ENCODE measurements around the gene VPS36. TPM values are rescaled to one million over a fixed set of nuclear protein-coding genes. Genes with fewer than 3 reads are reported as not detected.

VPS36 gene
- total and polyA plus RNA-seq, 2 of the 4 experiments (the other 2 are of a cell fraction) = 14.8 to 16.7 TPM

- Histone ChIP-seq H2AK5ac (ENCODE audit: low read depth, low read length) (no peak overlapping the region), H2BK5ac (ENCODE audit: low read depth, low read length, poor library complexity, severe bottlenecking) (no peak overlapping the region), H2AFZ (replicated peaks; ENCODE audit: low read length, poor library complexity) (no peak overlapping the region), H3K56ac (ENCODE audit: extremely low read depth, insufficient read depth, low read length) (no peak overlapping the region), H3K4me3 (ENCODE audit: insufficient read depth, low read depth, low read length) (no peak overlapping the region), H4K8ac (ENCODE audit: low read depth in 2 of 2, low read length in 2 of 2) (no peak overlapping the region), H3K4me1 (ENCODE audit: control insufficient read depth, insufficient read depth, low read length) (peaks cover 7% of the 10 kb centered on the region), H3K36me3 (ENCODE audit: control insufficient read depth, insufficient read depth, low read length) (peaks cover 2% of the 10 kb centered on the region; the same call in 1 of the 2 replicates), H2AK9ac (replicated peaks; ENCODE audit: low read depth, low read length, poor library complexity) (no peak overlapping the region), H3K79me1 (ENCODE audit: low read depth in 1 of 2, low read length in 2 of 2) (peaks cover 20 to 32% of the 10 kb centered on the region in 2 experiments), H3K27me3 (ENCODE audit: control insufficient read depth, insufficient read depth, low read length) (no peaks in the 10 kb centered on the region), H3K23ac (ENCODE audit: low read depth, low read length) (0 out of 2 replicates have a peak overlapping the region, but pooled peaks have one; percentile 12), H3K9me3 (ENCODE audit: control insufficient read depth, insufficient read depth, low read length) (no peaks in the 10 kb centered on the region), H2BK20ac (ENCODE audit: low read depth, low read length) (no peak overlapping the region), H4K5ac (ENCODE audit: low read depth, low read length) (no peak overlapping the region), H4K91ac (ENCODE audit: insufficient read depth, low read depth, low read length) (no peak overlapping the region), H3K9ac (ENCODE audit: low read depth, low read length) (no peak overlapping the region), H2BK15ac (ENCODE audit: low read depth, low read length) (no peak overlapping the region), H3K9me1 (ENCODE audit: insufficient read depth, low read length) (peaks cover 11% of the 10 kb centered on the region), H3K4ac (ENCODE audit: low read depth, low read length) (no peak overlapping the region), H3K18ac (ENCODE audit: low read depth, low read length) (no peak overlapping the region), H2BK120ac (ENCODE audit: low read depth, low read length) (no peak overlapping the region), H3K4me2 (ENCODE audit: low read depth, low read length) (no peak overlapping the region), H4K20me1 (ENCODE audit: insufficient read depth, low read length) (peaks cover 5% of the 10 kb centered on the region; the same call in 1 of the 2 replicates), H3K14ac (replicated peaks; ENCODE audit: low read depth, low read length) (no peak overlapping the region), H3K27ac (ENCODE audit: insufficient read depth, low read length) (no peak overlapping the region)
- WGBS, 2 experiments (ENCODE audit: extremely low coverage in 2 of 2, insufficient read length in 1 of 2) = no CpG with 5 or more reads among the region's 2 CpGs
- ChIA-PET POLR2A (ENCODE audit: unreplicated experiment) (no interaction called here), CTCF (no interaction called here)
- BruUV-seq (replicated peaks) = no TSS peak
- dilution Hi-C loops (cut with HindIII; ENCODE audit: low sequenced_read_pairs, unreplicated experiment) = no loop called here
- intact Hi-C loops (cut with micrococcal nuclease) = loop anchor here (2.0 kb wide), 1 partner anchor 15 kb away; no protein-coding TSS in a partner anchor
- TF ChIP-seq RFX5 (IDR thresholded peaks at IDR 0.05; ENCODE audit: low read depth, low read length) (no peak), POLR2A (IDR thresholded peaks at IDR 0.05; ENCODE audit: low read depth, low read length) (no peak), FOS (IDR thresholded peaks at IDR 0.05; ENCODE audit: low read depth, low read length) (no peak), CEBPB (IDR thresholded peaks at IDR 0.05; ENCODE audit: low read depth, low read length) (no peak), SMC3 (IDR thresholded peaks at IDR 0.05; ENCODE audit: low read depth, low read length) (no peak), MAFK (IDR thresholded peaks at IDR 0.05; ENCODE audit: low read depth, low read length) (no peak), ELK1 (IDR thresholded peaks at IDR 0.05; ENCODE audit: borderline replicate concordance, low read depth, low read length) (no peak), MXI1 (IDR thresholded peaks at IDR 0.05; ENCODE audit: borderline replicate concordance, low read depth, low read length) (no peak), CHD1 (IDR thresholded peaks at IDR 0.05; ENCODE audit: low read depth, low read length) (no peak), USF2 (IDR thresholded peaks at IDR 0.05; ENCODE audit: low read depth, low read length) (no peak), CTCF (conservative IDR thresholded peaks at IDR 0.05; ENCODE audit: low read depth, low read length) (no peak), RAD21 (IDR thresholded peaks at IDR 0.05; ENCODE audit: low read length) (no peak), RCOR1 (IDR thresholded peaks at IDR 0.05; ENCODE audit: insufficient replicate concordance, low read length) (no peak), NFE2L2 (IDR thresholded peaks at IDR 0.05; ENCODE audit: low read depth, low read length) (no peak), MAZ (IDR thresholded peaks at IDR 0.05; ENCODE audit: borderline replicate concordance, low read depth, low read length) (no peak), BHLHE40 (IDR thresholded peaks at IDR 0.05; ENCODE audit: low read depth, low read length) (no peak)
- DNase-seq (peak; percentile 7), ATAC-seq (ENCODE audit: low read depth) (no peak)
- in situ Hi-C loops (cut with MboI; ENCODE audit: low sequenced_read_pairs) = no loop called here
These were observed 3.1 kb downstream of the VPS36 start for GRCh38 chr13:52447354-52447753.

All from IMR-90 (cell line).